IPS-18c (cell line): ENCODE results near the gene GDPGP1.
A peak's percentile ranks its signal among the peaks of the same experiment; 100 is the strongest.
"Not testable (repeated sequence)": the region's sequence is repeated elsewhere in the genome, so short reads cannot be mapped to it uniquely, and the experiment has no call there.

ENCODE experiments used
- H3K4me3 ChIP-seq: 2 replicates; pipeline ENCODE4 v1.7.0; 2013; ENCODE audit warnings: low read depth, mild to moderate bottlenecking, low read length, moderate library complexity; ENCODE audit not compliant: insufficient read depth
- H3K9me3 ChIP-seq: one replicate; pipeline ENCODE4 v1.6.1; 2013; ENCODE audit warnings: mild to moderate bottlenecking, low read length, moderate library complexity; ENCODE audit not compliant: control insufficient read depth, insufficient read depth

GDPGP1 gene

GRCh38 chr15:90268415-90268814 is 34.4 kb downstream of the GDPGP1 start:
- H3K9me3 ChIP-seq = peaks cover 3% of the 10 kb centered on the region
- H3K4me3 ChIP-seq = peak overlapping the region; percentile 11; the same call in 1 of the 2 replicates

DNA sequence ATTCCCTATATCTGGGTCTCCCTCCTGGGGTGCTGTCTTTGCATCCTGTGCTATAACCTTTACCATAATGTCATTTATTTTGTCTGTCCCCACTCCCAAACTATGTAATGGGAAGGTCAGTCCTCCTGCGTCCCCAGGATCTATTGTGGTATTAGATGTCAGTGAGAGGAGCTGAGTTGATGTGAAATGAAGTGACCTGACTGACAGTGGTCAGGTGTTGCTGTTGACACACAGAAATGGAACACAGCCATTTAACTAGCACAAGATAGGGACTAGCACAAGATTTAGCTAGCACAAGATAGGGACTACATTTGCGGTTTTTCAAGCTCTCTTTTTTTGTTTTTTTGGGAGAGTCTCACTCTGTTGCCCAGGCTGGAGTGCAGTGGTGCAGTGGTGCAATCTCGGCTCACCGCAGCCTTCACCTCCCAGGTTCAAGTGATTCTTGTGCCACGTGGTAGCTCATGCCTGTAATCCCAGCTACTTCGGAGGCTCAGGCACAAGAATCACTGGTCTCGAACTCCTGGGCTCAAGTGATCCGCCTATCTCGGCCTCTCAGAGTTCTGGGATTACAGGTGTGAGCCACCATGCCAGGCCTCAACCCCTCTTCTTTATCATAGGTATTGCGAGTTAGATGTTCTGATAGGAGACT is 36.6 kb downstream of the GDPGP1 start:
- no peak overlapping the region for H3K4me3 ChIP-seq
- H3K9me3 ChIP-seq = peaks cover 3% of the 10 kb centered on the region

DNA sequence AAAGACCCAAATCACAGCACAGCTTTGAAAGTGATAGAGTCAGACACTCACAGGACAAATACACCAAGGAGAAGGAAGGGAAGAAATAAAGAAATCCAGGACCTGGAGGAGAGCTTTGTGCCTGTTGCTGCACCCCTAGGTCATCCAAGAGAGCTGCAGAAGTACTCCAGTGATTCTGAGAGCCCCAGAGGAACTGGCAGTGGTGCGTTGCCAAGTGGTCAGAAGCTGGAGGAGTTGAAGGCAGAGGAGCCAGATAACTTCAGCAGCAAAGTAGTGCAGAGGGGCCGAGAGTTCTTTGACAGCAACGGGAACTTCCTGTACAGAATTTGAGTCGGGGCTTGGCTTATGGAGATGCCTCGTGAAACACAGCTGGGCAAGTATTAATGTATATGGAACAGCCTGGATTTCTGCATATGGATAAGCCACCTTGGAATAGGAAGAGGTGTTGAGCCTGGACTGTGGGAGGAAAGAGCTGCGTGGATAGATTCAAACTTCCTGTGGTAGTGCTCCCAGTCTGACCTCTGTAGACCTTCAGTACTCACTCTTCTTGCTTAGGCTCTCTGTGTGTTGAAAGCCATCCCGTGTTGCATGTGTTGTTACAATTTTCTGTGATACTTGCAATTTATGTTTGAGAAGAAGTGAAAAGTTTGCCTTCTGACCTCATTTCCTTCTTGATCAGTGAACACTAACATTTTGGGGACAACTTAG is 37.6 kb downstream of the GDPGP1 start:
- H3K9me3 ChIP-seq = peaks cover 3% of the 10 kb centered on the region
- no peak overlapping the region for H3K4me3 ChIP-seq

GRCh38 chr15:90278467-90278866 is 44.5 kb downstream of the GDPGP1 start:
- not testable (repeated sequence) for H3K4me3 ChIP-seq

GRCh38 chr15:90280743-90281142 is 46.7 kb downstream of the GDPGP1 start:
- H3K9me3 ChIP-seq, H3K4me3 ChIP-seq: not testable (repeated sequence)

More at GRCh38 chr15:90278467-90278866, 44.5 kb downstream of the GDPGP1 start:
- H3K9me3 ChIP-seq = not testable (repeated sequence)

GRCh38 chr15:90281637-90282036 is 47.6 kb downstream of the GDPGP1 start:
- H3K4me3 ChIP-seq, H3K9me3 ChIP-seq: not testable (repeated sequence)

GRCh38 chr15:90286678-90287077 is 52.7 kb downstream of the GDPGP1 start:
- no peak overlapping the region for H3K4me3 ChIP-seq

GRCh38 chr15:90287101-90287500 is 53.1 kb downstream of the GDPGP1 start:
- Histone ChIP-seq H3K4me3 (no peak overlapping the region), H3K9me3 (no peaks in the 10 kb centered on the region)

More at GRCh38 chr15:90286678-90287077, 52.7 kb downstream of the GDPGP1 start:
- H3K9me3 ChIP-seq = no peaks in the 10 kb centered on the region

GRCh38 chr15:90287946-90288345 is 53.9 kb downstream of the GDPGP1 start:
- Histone ChIP-seq H3K9me3 (no peaks in the 10 kb centered on the region), H3K4me3 (no peak overlapping the region)

DNA sequence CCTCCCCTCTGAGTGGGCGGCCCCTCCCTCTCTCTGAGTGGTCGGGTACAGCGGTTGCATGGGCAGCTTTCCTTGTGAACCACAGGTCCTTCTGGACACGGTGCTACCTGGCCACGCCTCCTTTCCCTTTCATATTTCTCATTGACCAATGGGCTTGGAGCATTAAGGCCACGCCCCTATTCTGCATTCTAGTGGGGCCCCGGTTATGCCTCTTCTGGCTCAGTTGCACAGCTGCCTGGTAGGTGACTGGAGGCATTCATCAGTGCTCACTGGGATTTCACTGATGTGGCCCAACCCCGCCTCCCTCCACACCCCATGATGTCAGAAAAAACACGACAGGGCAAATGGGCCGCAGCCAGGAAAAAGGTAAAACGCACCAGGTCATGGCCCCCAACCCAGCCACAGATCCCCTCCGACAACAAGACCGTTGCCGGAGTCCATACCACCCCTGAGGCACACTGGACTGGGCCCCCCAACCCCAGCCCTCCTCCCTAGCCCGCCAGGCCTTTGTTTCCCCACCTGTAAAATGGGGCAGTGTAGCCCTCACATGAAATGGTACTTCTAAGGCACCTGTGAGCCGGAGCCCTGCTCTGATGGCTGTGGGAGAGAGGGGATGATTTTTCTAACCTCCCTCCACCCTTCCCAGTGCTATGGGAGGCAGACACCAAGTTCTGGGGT is 57.8 kb downstream of the GDPGP1 start:
- H3K4me3 ChIP-seq = no peak overlapping the region
- H3K9me3 ChIP-seq = no peaks in the 10 kb centered on the region

DNA sequence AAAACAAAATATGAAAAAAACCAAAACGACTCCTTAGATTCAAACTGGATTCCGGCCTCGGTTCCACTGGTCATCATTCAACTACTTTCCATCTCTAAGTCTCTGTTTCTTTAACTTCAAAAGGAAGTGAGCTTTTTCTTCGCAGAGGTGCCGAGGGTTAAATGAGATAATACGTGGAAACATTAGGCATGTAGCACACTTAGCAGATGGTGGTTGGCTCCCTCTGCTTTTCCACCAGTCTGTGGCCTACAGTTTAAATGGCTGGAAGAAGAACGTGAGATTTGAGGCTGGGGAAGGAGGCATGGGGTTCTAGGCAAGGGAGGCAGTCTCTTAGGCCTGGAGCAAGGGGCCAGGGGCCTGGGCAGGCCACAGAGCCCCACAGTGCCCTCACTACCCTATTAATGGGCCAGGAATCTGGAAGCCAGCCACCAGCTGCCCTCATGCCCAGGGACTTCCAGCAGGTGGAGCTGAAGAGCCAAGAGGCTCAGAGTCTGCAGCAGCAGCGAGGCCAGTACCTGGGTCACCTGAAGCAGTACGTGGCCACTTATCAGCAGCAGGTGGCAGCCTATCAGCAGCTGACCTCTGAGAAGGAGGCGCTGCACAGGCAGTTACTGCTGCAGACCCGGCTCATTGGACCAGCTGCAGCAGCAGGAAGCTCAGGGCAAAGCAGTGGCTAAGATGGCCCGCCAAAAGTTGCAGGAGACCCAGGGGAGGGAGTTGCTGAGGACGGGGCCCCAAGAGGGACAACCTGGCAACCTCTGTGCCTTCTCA is 59.2 kb downstream of the GDPGP1 start:
- H3K4me3 ChIP-seq, H3K9me3 ChIP-seq: not testable (repeated sequence)

DNA sequence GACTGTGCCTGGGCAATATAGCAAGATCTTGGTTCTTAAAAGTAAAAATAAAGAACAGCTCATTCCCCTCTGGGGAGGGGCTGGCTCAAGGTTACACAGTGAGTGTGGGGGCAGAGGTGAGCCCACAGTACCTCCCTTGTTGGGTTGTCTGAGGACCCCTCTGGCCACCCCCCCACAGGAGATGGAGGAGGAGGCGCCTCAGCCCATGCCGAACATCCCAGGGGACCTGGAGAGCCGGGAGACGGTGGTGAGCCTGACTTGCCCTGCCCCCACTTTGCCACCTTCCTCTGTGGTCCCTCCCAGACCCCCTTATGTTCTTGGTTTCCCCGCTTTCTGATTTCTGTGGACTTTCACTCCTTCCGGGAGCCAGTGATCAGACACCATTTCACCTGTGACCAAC is 60.1 kb downstream of the GDPGP1 start:
- H3K4me3 ChIP-seq = no peak overlapping the region
- no peaks in the 10 kb centered on the region for H3K9me3 ChIP-seq

DNA sequence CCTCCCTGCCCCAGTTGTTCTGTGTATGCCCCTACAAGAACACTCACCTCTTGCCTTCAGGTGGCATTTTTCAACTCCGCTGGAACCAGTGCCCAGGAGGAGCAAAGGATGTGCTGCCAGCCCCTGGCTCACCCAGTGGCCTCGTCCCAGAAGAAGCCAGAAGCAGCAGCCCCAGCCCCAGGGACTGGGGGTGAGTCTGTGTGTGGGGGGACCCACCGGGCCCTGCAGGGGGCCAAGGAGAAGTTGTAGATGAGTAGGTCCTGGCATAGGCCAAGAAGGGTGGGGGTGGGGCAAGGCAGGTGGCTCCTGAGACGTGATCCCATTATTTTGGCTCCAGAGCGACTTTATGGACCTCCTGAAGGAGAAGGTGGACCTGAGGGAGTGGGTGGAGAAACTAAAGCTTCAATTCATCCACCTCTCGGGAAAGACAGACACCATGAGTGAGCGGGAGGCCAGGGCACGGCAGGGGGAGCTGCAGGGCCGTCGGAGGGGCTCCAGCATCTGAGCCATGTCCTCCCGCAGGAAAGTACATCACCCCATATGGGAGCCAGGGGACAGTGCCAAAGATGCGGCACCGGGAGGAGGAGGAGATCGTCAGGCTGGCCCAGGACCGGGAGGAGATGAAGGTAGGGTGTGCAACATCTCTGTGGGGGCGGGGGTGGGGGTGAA is 60.7 kb downstream of the GDPGP1 start:
- Histone ChIP-seq H3K4me3 (no peak overlapping the region), H3K9me3 (no peaks in the 10 kb centered on the region)

DNA sequence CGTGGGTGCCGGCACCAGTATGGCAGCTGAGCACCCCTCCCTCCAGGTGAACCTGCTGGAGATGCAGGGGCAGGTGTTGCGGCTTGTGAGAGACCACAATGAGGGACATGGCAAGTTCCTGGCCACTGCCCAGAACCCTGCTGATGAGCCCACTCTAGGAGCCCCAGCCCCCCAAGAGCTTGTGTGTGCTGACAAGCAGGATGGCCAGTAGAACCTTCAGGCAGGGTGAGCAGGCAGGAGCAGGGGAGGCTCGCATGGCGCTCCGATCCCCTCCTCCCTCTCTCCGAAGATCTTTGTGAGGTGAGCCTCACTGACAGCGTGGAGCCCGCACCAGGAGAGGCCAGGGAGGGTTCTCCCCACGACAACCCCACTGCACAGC is 61.2 kb downstream of the GDPGP1 start:
- Histone ChIP-seq H3K4me3 (no peak overlapping the region), H3K9me3 (no peaks in the 10 kb centered on the region)
